DND-41 (cell line): Measurements from ENCODE around the gene TCF25.

Experiments used
- EZH2 ChIP-seq: IDR thresholded peaks from 3 replicates; pipeline ENCODE4 v1.6.1; 2012; ENCODE audit warnings: borderline replicate concordance, low read depth, mild to moderate bottlenecking, moderate library complexity, low read length, inconsistent platforms; ENCODE audit not compliant: severe bottlenecking
- TF ChIP-seq, protein P1 (sequence below): IDR thresholded peaks from 2 replicates; pipeline ENCODE4 v1.5.1; 2012; ENCODE audit warnings: borderline replicate concordance, low read length, moderate library complexity, mild to moderate bottlenecking; ENCODE audit not compliant: poor library complexity, severe bottlenecking; ENCODE audit errors: extremely low read depth

DNA sequence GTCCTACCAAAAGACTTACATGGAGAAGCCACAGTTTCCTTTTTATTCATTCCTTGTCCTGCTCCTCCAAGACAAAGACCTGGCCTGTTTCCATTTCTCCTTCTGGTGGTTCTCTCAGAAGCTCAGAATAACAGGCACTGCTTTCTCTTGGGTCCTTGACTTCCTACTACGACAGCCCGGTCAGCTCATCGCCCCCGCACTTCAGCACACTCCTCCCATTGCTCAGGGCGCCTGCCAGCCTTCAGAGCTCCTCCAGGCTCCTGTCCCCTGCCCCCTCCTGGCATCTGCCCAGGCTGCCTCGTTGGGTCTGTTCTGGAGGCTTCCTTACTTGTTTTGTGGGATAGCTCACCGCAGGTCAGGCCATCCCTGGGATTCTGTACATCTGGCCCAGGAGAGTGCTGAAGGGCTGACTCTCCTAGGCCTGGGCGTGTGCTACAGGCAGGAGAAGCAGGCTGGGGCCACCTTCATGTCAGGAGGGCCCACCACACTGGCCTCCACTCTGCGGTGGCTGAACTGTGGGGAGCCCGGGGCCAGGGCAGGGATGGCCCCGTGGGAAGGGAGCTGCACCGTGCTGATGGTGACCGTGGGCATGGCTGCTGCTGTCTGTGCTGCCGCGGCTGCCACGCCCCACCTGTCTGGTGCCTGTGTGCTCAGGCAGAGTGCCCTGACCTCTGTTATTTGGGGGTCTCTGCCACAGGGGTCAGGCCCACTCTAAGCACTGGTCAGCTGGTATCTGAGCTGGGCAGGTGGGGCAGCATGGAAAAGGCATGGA lies 17.7 kb downstream of the TCF25 start:
- no peak for TF ChIP-seq EZH2
- TF ChIP-seq, protein P1, sequence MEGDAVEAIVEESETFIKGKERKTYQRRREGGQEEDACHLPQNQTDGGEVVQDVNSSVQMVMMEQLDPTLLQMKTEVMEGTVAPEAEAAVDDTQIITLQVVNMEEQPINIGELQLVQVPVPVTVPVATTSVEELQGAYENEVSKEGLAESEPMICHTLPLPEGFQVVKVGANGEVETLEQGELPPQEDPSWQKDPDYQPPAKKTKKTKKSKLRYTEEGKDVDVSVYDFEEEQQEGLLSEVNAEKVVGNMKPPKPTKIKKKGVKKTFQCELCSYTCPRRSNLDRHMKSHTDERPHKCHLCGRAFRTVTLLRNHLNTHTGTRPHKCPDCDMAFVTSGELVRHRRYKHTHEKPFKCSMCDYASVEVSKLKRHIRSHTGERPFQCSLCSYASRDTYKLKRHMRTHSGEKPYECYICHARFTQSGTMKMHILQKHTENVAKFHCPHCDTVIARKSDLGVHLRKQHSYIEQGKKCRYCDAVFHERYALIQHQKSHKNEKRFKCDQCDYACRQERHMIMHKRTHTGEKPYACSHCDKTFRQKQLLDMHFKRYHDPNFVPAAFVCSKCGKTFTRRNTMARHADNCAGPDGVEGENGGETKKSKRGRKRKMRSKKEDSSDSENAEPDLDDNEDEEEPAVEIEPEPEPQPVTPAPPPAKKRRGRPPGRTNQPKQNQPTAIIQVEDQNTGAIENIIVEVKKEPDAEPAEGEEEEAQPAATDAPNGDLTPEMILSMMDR: no peak
